ENCODE measurements around the gene ENAH.

DNA sequence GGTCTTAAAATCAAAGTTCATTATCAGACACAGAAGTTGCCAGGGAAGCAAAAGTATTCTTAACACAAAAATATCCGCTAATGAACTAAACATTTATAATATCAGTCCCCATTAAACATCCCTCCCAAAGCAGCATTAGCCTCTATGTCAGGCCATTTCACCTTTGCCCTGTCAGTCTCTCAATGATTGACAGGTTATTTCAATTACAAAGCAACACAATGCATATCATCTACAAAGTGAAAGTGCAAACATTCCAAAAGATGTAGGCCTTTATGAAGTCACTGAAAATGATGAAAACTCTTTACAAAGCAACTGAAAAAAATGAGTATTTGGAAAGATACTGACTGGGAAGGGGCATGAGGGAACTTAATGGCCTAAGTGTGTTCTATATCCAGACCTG lies 14.1 kb downstream of the ENAH start:
- TF ChIP-seq, protein P1, sequence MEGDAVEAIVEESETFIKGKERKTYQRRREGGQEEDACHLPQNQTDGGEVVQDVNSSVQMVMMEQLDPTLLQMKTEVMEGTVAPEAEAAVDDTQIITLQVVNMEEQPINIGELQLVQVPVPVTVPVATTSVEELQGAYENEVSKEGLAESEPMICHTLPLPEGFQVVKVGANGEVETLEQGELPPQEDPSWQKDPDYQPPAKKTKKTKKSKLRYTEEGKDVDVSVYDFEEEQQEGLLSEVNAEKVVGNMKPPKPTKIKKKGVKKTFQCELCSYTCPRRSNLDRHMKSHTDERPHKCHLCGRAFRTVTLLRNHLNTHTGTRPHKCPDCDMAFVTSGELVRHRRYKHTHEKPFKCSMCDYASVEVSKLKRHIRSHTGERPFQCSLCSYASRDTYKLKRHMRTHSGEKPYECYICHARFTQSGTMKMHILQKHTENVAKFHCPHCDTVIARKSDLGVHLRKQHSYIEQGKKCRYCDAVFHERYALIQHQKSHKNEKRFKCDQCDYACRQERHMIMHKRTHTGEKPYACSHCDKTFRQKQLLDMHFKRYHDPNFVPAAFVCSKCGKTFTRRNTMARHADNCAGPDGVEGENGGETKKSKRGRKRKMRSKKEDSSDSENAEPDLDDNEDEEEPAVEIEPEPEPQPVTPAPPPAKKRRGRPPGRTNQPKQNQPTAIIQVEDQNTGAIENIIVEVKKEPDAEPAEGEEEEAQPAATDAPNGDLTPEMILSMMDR (conservative IDR thresholded peaks at IDR 0.05; ENCODE audit: low read depth in 2 of 2): no peak
- no peak for TF ChIP-seq EZH2phosphoT487 (IDR thresholded peaks at IDR 0.05; ENCODE audit: unreplicated experiment)
- TF ChIP-seq EZH2 (IDR thresholded peaks at IDR 0.05; ENCODE audit: low read depth, unreplicated experiment): no peak
